HG02943 (cell line): ENCODE measurements around the gene IRF2BPL.
"Not testable (repeated sequence)": the region's sequence is repeated elsewhere in the genome, so short reads cannot be mapped to it uniquely, and the experiment has no call there.

Source experiments
- ATAC-seq: cut with Tn5 transposase; IDR thresholded peaks from one replicate; pipeline ENCODE4 v1.9.1; 2021; ENCODE audit warnings: mild to moderate bottlenecking, low read depth, moderate library complexity; ENCODE audit not compliant: unreplicated experiment

Gene IRF2BPL

GRCh38 chr14:77036484-77037214 lies 8.1 kb upstream of the IRF2BPL start:
- no peak for ATAC-seq

DNA sequence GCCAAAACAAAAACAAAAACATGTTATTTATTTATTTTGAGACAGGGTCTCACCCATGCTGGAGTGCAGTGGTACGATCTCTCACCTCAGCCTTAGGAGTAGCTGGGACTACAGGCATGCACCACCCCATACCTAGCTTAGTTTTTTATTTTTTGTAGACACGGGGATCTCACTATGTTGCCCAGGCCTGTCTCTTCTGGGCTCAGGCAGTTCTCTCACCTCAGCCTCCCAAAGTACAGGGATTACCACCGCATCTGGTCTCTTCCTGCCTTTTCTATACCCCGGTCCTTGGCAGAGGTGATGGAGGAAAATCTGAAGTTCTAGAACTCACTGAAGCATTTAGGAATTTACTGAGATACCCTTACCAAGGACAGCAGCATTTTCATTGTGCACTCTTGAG lies 6.8 kb upstream of the IRF2BPL start:
- no peak for ATAC-seq

GRCh38 chr14:77033622-77034589 lies 5.4 kb upstream of the IRF2BPL start:
- ATAC-seq = peak; percentile 56

- peak; percentile 0 for ATAC-seq
Measured at GRCh38 chr14:77032844-77033621, 4.5 kb upstream of the IRF2BPL start.

- ATAC-seq = no peak
Measured at GRCh38 chr14:77032491-77032843, 4.0 kb upstream of the IRF2BPL start.

GRCh38 chr14:77031759-77032490 lies 3.4 kb upstream of the IRF2BPL start:
- no peak for ATAC-seq

DNA sequence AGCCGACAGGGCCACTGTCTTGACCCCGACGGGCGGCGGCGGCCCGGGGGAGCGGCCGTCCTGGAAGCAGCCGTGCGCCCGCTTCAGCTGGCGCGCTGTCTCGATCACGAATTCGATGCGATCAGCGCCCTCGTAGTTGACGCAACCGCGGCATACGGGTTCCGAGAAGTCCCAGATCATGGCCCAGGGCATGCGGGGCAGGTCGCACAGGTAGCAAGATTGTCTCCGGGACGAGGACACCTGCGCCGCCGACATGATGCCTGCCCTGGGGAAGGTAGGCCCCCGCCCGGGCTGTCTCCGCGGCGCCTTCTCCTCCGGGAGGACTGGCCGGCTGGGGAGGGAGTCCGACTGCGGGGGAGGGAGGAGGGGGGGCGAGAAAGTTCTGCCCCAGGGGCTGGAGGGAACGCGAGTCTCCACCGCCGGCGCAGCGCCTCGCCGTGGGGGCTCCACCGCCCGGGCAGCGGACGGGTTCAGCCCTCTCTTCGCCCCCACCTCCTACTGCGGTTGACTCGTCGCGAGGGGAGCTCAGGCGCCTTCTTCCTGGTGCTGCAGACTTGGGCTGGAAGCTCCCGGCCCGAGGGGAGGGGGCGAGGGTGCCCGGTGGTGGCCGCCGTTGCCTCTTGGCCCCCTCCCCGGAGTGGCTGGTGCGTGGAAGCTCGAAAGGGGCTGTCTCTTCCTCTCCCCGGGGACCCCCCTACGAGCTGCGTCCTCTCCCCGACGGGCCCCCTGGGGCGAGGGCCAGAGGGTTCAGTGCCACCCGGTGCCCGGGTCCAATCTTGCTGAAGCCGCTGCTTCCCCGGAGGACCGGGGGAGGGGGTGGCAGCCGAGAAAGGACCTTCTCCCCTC lies 747 bp downstream of the IRF2BPL start:
- ATAC-seq = peak; percentile 29

DNA sequence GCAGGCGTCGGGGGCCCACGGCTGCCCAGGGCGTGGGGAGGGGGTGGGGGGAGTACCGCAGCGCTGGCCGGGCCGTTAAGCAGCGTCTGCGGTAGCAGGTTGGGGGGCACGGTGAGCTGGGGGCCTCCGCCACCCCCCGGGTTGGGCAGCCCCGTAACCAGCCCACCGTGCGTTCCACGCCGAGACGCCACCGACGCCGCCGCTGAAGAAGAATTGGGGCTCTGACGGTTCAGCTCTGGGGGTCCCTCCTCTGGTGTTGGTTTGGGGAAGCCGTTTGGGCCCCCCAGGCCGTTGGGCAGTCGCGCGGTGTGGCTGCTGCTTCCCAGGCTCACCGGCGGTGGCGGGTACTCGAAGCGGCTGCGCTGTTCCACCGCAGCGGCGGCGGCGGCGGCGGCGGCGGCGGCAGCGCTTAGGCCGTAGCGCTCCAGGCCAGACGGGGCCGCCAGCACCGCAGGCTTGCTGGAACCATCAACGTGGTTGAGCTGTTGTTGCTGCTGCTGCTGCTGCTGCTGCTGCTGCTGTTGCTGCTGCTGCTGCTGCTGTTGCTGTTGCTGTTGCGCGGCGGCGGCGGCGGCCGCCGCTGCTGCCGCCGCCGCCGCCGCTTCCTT lies 1.5 kb downstream of the IRF2BPL start:
- ATAC-seq = peak; percentile 6

GRCh38 chr14:77026166-77026929 lies 2.2 kb downstream of the IRF2BPL start:
- no peak for ATAC-seq

DNA sequence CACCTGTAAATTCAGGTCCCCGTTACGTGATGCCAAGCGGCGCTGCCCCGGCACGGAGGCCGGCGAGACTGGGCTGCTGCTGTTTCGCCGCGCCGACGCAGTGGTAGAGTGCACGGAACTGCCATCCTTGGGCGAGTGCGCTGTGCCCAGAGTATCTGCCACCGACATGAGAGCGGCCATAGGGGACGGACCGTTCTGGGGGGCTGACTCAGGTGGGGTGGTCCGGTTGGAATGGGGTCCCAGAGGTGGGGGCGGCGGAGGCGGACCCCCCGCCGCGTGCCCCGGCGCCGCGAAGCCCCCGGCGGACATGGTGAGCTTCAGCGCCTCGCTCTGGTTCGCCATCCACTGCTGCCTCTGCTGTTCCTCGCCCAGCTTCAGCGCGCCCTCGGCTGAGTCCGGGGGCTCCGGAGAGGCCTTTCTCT lies 2.8 kb downstream of the IRF2BPL start:
- ATAC-seq = no peak

GRCh38 chr14:77024171-77024691 lies 4.3 kb downstream of the IRF2BPL start:
- no peak for ATAC-seq

DNA sequence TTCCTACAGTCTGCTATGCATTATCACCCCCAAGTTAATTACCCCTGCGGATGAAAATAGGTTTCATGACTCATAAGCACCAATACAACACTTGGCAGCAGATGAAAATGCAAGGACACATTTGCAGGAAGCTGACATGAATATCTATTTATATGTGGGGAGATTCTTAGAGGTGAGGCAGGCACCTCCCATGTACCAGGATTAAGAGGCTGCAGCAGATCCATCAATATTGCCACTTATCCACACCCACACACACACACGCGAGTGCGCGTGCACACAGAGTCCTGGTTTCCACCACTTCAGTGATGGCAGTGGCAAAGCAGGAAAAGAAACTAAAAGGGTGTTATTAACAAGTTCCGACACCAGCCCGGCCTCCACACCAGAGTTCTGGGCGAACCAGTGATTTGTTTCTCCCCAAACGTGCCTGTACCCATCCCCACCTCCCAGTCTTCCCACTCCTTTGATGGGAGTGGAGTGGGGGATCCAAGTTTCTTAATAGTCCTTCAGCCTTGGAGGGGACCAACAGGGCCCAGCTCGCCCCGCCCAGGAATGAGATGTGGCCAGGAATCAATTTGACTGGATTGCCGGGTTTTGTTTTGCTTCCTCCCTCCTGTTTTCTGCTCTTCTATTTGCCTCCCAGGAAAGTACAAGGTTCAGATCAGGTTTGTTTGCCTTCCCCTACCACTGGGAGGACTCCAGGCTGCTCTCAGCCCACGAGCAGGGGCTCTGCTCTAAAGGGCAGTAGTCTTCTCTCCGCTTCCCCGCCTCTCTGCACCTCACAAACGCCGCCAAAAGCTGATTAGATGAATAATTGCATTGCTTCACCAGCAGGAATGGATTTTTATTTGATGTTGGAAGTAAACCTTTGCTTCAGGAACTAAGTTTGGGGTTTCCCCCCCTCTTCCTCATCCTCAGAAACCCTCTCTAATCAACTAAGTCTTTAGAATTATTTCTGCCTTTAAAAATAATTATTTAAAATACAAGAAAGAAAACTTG lies 5.2 kb downstream of the IRF2BPL start:
- ATAC-seq = no peak

DNA sequence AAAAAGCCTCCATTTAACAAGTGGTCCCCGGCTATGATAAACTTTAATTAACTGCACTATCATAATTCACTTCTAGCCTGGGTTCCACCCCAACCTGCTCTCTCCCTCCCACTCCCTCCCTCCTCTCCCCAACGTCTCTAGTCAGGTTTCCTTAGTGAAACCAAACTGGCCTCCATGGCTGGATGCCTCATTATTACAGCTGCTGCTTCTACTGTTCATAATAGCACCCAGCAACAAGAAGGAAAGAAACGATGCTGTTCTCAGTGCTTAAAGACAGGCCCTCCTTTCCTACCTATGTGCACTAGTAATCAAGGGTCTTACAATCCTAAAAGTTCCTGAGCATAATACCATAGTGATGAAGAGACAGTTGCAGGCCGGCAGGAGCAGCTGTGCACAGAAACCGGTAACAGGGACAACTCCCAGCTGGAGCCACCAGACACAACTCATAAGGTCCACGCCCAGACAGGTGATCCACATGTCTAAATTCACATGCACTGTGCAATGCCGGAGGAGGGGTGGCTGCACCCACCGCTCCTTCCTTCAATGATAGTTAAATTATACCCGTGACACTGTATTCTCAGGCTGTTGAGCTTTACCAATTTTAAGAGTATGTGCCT lies 6.2 kb downstream of the IRF2BPL start:
- no peak for ATAC-seq

DNA sequence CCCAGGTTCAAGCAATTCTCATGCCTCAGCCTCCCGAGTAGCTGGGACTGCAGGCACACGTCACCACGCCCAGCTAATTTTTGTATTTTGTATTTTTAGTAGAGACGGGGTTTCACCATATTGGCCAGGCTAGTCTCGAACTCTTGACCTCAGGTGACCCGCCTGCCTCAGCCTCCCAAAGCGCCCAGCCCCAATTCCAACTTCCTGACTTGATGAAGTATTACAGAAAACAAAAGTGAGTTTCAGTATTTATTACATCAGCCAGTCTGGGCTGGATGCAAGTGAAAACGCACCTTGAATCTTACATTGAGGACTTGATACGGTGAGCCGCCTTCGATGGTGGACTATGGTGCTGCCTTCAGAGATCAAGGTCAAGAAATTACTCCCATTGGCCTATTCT lies 7.1 kb downstream of the IRF2BPL start:
- not testable (repeated sequence) for ATAC-seq

- no peak for ATAC-seq
Measured at GRCh38 chr14:77018785-77019184, 9.7 kb downstream of the IRF2BPL start.

- ATAC-seq = no peak
Measured at GRCh38 chr14:77017666-77018065, 10.8 kb downstream of the IRF2BPL start.
